ENCODE measurements around the gene ZNF718. TPM values are rescaled to one million over a fixed set of nuclear protein-coding genes. Genes with fewer than 3 reads are reported as not detected.

Gene ZNF718
- total RNA-seq, 1 donor: 5.8 TPM

GRCh38 chr4:99863-100262 lies 24.4 kb upstream of the ZNF718 start:
- no peak for DNase-seq (ENCODE audit: insufficient read length, low spot score, missing footprints)
- Histone ChIP-seq H2AFZ (ENCODE audit: low read length) (no peak overlapping the region), H4K20me1 (ENCODE audit: insufficient read depth, low read length) (no peaks in the 10 kb centered on the region)

GRCh38 chr4:107083-107443 lies 17.2 kb upstream of the ZNF718 start:
- Histone ChIP-seq H3K27me3 (ENCODE audit: insufficient read depth, low read length) (peaks cover 25% of the 10 kb centered on the region), H3K27ac (ENCODE audit: low read depth, low read length) (no peak overlapping the region), H3K79me2 (ENCODE audit: insufficient read depth, low read length) (no peaks in the 10 kb centered on the region), H3K4me2 (ENCODE audit: insufficient read depth, low read length) (no peak overlapping the region), H4K20me1 (ENCODE audit: insufficient read depth, low read length) (no peaks in the 10 kb centered on the region), H3K9me3 (ENCODE audit: low read depth, low read length) (peaks cover 11% of the 10 kb centered on the region), H2AFZ (ENCODE audit: low read length) (no peak overlapping the region), H3K4me3 (ENCODE audit: insufficient read depth, low read length) (no peak overlapping the region), H3K4me1 (ENCODE audit: insufficient read depth, low read length) (no peaks in the 10 kb centered on the region), H3K36me3 (ENCODE audit: insufficient read depth, low read length) (no peaks in the 10 kb centered on the region)
- TF ChIP-seq CTCF (IDR thresholded peaks at IDR 0.05; ENCODE audit: extremely low read depth, low read depth, low read length): no peak
- no peak for DNase-seq (ENCODE audit: insufficient read length, low spot score, missing footprints)

More at GRCh38 chr4:99863-100262, 24.4 kb upstream of the ZNF718 start:
- Histone ChIP-seq H3K4me2 (ENCODE audit: insufficient read depth, low read length) (no peak overlapping the region), H3K27me3 (ENCODE audit: insufficient read depth, low read length) (no peaks in the 10 kb centered on the region), H3K9me3 (ENCODE audit: low read depth, low read length) (peaks cover 9% of the 10 kb centered on the region), H3K27ac (ENCODE audit: low read depth, low read length) (no peak overlapping the region), H3K4me3 (ENCODE audit: insufficient read depth, low read length) (no peak overlapping the region), H3K4me1 (ENCODE audit: insufficient read depth, low read length) (no peaks in the 10 kb centered on the region), H3K79me2 (ENCODE audit: insufficient read depth, low read length) (no peaks in the 10 kb centered on the region), H3K36me3 (ENCODE audit: insufficient read depth, low read length) (no peaks in the 10 kb centered on the region)
- no peak for TF ChIP-seq CTCF (IDR thresholded peaks at IDR 0.05; ENCODE audit: extremely low read depth, low read depth, low read length)

GRCh38 chr4:107444-108429 lies 16.6 kb upstream of the ZNF718 start:
- H3K36me3 ChIP-seq (ENCODE audit: insufficient read depth, low read length): no peaks in the 10 kb centered on the region
- H4K20me1 ChIP-seq (ENCODE audit: insufficient read depth, low read length): no peaks in the 10 kb centered on the region
- peaks cover 25% of the 10 kb centered on the region for H3K27me3 ChIP-seq (ENCODE audit: insufficient read depth, low read length)
- no peak overlapping the region for H2AFZ ChIP-seq (ENCODE audit: low read length)
- peaks cover 11% of the 10 kb centered on the region for H3K9me3 ChIP-seq (ENCODE audit: low read depth, low read length)
- no peak for TF ChIP-seq CTCF (IDR thresholded peaks at IDR 0.05; ENCODE audit: extremely low read depth, low read depth, low read length)
- H3K27ac ChIP-seq (ENCODE audit: low read depth, low read length): no peak overlapping the region
- peak; percentile 52 for DNase-seq (ENCODE audit: insufficient read length, low spot score, missing footprints)
- H3K79me2 ChIP-seq (ENCODE audit: insufficient read depth, low read length): no peaks in the 10 kb centered on the region
- H3K4me2 ChIP-seq (ENCODE audit: insufficient read depth, low read length): no peak overlapping the region
- H3K4me3 ChIP-seq (ENCODE audit: insufficient read depth, low read length): no peak overlapping the region
- no peaks in the 10 kb centered on the region for H3K4me1 ChIP-seq (ENCODE audit: insufficient read depth, low read length)

- Histone ChIP-seq H4K20me1 (ENCODE audit: insufficient read depth, low read length) (no peaks in the 10 kb centered on the region), H2AFZ (ENCODE audit: low read length) (no peak overlapping the region)
These were observed 11.5 kb upstream of the ZNF718 start for GRCh38 chr4:112771-113170.

More at GRCh38 chr4:112771-113170, 11.5 kb upstream of the ZNF718 start:
- TF ChIP-seq CTCF (IDR thresholded peaks at IDR 0.05; ENCODE audit: extremely low read depth, low read depth, low read length): no peak
- Histone ChIP-seq H3K36me3 (ENCODE audit: insufficient read depth, low read length) (no peaks in the 10 kb centered on the region), H3K79me2 (ENCODE audit: insufficient read depth, low read length) (no peaks in the 10 kb centered on the region), H3K27me3 (ENCODE audit: insufficient read depth, low read length) (peaks cover 11% of the 10 kb centered on the region), H3K9me3 (ENCODE audit: low read depth, low read length) (peaks cover 2% of the 10 kb centered on the region), H3K4me1 (ENCODE audit: insufficient read depth, low read length) (no peaks in the 10 kb centered on the region), H3K4me3 (ENCODE audit: insufficient read depth, low read length) (no peak overlapping the region), H3K4me2 (ENCODE audit: insufficient read depth, low read length) (no peak overlapping the region), H3K27ac (ENCODE audit: low read depth, low read length) (no peak overlapping the region)
- DNase-seq (ENCODE audit: insufficient read length, low spot score, missing footprints): peak; percentile 74
